ENCODE results near the gene GADD45GIP1. TPM values are rescaled to one million over a fixed set of nuclear protein-coding genes. Genes with fewer than 3 reads are reported as not detected.
A peak's percentile ranks its signal among the peaks of the same experiment; 100 is the strongest.

The GADD45GIP1 gene
- 38.0 TPM for polyA plus RNA-seq (2012; ENCODE audit: low read depth, missing spikeins)

- peak; percentile 78 for DNase-seq (ENCODE audit: insufficient read length, low spot score)
- FAIRE-seq: peak; percentile 93
- TF ChIP-seq POU2F2 (IDR thresholded peaks at IDR 0.05; ENCODE audit: low read depth, low read length): peak; percentile 35; the same call in 1 of the 2 replicates
- TF ChIP-seq TAF1 (IDR thresholded peaks at IDR 0.05; ENCODE audit: low read depth, low read length): peak; percentile 97
- peak; percentile 93 for TF ChIP-seq POLR2AphosphoS5 (IDR thresholded peaks at IDR 0.05; ENCODE audit: low read depth, low read length)
- TF ChIP-seq POLR2A (IDR thresholded peaks at IDR 0.05; ENCODE audit: low read depth, low read length): peak; percentile 92
- TF ChIP-seq PAX5 (IDR thresholded peaks at IDR 0.05; ENCODE audit: insufficient read depth, low read length, severe bottlenecking): no peak
- TF ChIP-seq SPI1 (IDR thresholded peaks at IDR 0.05; ENCODE audit: low read depth, low read length): no peak
Observed at GRCh38 chr19:12956446-12957388, at the start of gene GADD45GIP1. TSS of gene GADD45GIP1 (minus strand) at chr19:12957223. CDS start at chr19:12957212, 11 bp downstream.

GRCh38 chr19:13005861-13006370, 48.9 kb upstream of the GADD45GIP1 start:
- TF ChIP-seq PAX5 (IDR thresholded peaks at IDR 0.05; ENCODE audit: insufficient read depth, low read length, severe bottlenecking) (no peak), POLR2A (IDR thresholded peaks at IDR 0.05; ENCODE audit: low read depth, low read length) (no peak), POLR2AphosphoS5 (IDR thresholded peaks at IDR 0.05; ENCODE audit: low read depth, low read length) (no peak), TAF1 (IDR thresholded peaks at IDR 0.05; ENCODE audit: low read depth, low read length) (no peak), SPI1 (IDR thresholded peaks at IDR 0.05; ENCODE audit: low read depth, low read length) (no peak), POU2F2 (IDR thresholded peaks at IDR 0.05; ENCODE audit: low read depth, low read length) (no peak)
- DNase-seq (ENCODE audit: insufficient read length, low spot score): no peak

GRCh38 chr19:13005253-13005652, 48.2 kb upstream of the GADD45GIP1 start:
- no peak for TF ChIP-seq TAF1 (IDR thresholded peaks at IDR 0.05; ENCODE audit: low read depth, low read length)
- no peak for TF ChIP-seq POLR2AphosphoS5 (IDR thresholded peaks at IDR 0.05; ENCODE audit: low read depth, low read length)
- TF ChIP-seq PAX5 (IDR thresholded peaks at IDR 0.05; ENCODE audit: insufficient read depth, low read length, severe bottlenecking): no peak
- no peak for TF ChIP-seq SPI1 (IDR thresholded peaks at IDR 0.05; ENCODE audit: low read depth, low read length)
- TF ChIP-seq POLR2A (IDR thresholded peaks at IDR 0.05; ENCODE audit: low read depth, low read length): no peak
- TF ChIP-seq POU2F2 (IDR thresholded peaks at IDR 0.05; ENCODE audit: low read depth, low read length): no peak
- FAIRE-seq (no peak), DNase-seq (ENCODE audit: insufficient read length, low spot score) (no peak)

More at GRCh38 chr19:13005861-13006370, 48.9 kb upstream of the GADD45GIP1 start:
- FAIRE-seq: no peak

GRCh38 chr19:13004273-13004672, 47.2 kb upstream of the GADD45GIP1 start:
- DNase-seq (ENCODE audit: insufficient read length, low spot score): no peak

GRCh38 chr19:13003081-13003480, 46.1 kb upstream of the GADD45GIP1 start:
- FAIRE-seq (no peak), DNase-seq (ENCODE audit: insufficient read length, low spot score) (no peak)
- TF ChIP-seq POLR2A (IDR thresholded peaks at IDR 0.05; ENCODE audit: low read depth, low read length): no peak
- no peak for TF ChIP-seq PAX5 (IDR thresholded peaks at IDR 0.05; ENCODE audit: insufficient read depth, low read length, severe bottlenecking)
- no peak for TF ChIP-seq POU2F2 (IDR thresholded peaks at IDR 0.05; ENCODE audit: low read depth, low read length)
- TF ChIP-seq TAF1 (IDR thresholded peaks at IDR 0.05; ENCODE audit: low read depth, low read length): no peak

More at GRCh38 chr19:13004273-13004672, 47.2 kb upstream of the GADD45GIP1 start:
- no peak for FAIRE-seq
- TF ChIP-seq TAF1 (IDR thresholded peaks at IDR 0.05; ENCODE audit: low read depth, low read length): no peak
- no peak for TF ChIP-seq POLR2A (IDR thresholded peaks at IDR 0.05; ENCODE audit: low read depth, low read length)
- TF ChIP-seq POU2F2 (IDR thresholded peaks at IDR 0.05; ENCODE audit: low read depth, low read length): no peak
- TF ChIP-seq PAX5 (IDR thresholded peaks at IDR 0.05; ENCODE audit: insufficient read depth, low read length, severe bottlenecking): no peak
- no peak for TF ChIP-seq SPI1 (IDR thresholded peaks at IDR 0.05; ENCODE audit: low read depth, low read length)
- no peak for TF ChIP-seq POLR2AphosphoS5 (IDR thresholded peaks at IDR 0.05; ENCODE audit: low read depth, low read length)

- TF ChIP-seq SPI1 (IDR thresholded peaks at IDR 0.05; ENCODE audit: low read depth, low read length) (no peak), PAX5 (IDR thresholded peaks at IDR 0.05; ENCODE audit: insufficient read depth, low read length, severe bottlenecking) (no peak), POLR2AphosphoS5 (IDR thresholded peaks at IDR 0.05; ENCODE audit: low read depth, low read length) (no peak), TAF1 (IDR thresholded peaks at IDR 0.05; ENCODE audit: low read depth, low read length) (no peak), POU2F2 (IDR thresholded peaks at IDR 0.05; ENCODE audit: low read depth, low read length) (no peak), POLR2A (IDR thresholded peaks at IDR 0.05; ENCODE audit: low read depth, low read length) (no peak)
- no peak for DNase-seq (ENCODE audit: insufficient read length, low spot score)
- no peak for FAIRE-seq
Observed at GRCh38 chr19:13002166-13002898, 45.3 kb upstream of the GADD45GIP1 start.

- DNase-seq (ENCODE audit: insufficient read length, low spot score) (no peak), FAIRE-seq (no peak)
- TF ChIP-seq POLR2AphosphoS5 (IDR thresholded peaks at IDR 0.05; ENCODE audit: low read depth, low read length) (no peak), SPI1 (IDR thresholded peaks at IDR 0.05; ENCODE audit: low read depth, low read length) (no peak), POLR2A (IDR thresholded peaks at IDR 0.05; ENCODE audit: low read depth, low read length) (no peak), POU2F2 (IDR thresholded peaks at IDR 0.05; ENCODE audit: low read depth, low read length) (no peak), TAF1 (IDR thresholded peaks at IDR 0.05; ENCODE audit: low read depth, low read length) (no peak), PAX5 (IDR thresholded peaks at IDR 0.05; ENCODE audit: insufficient read depth, low read length, severe bottlenecking) (no peak)
Observed at GRCh38 chr19:13001502-13002165, 44.6 kb upstream of the GADD45GIP1 start.

GRCh38 chr19:13001166-13001501, 44.1 kb upstream of the GADD45GIP1 start:
- no peak for TF ChIP-seq PAX5 (IDR thresholded peaks at IDR 0.05; ENCODE audit: insufficient read depth, low read length, severe bottlenecking)
- no peak for TF ChIP-seq POLR2AphosphoS5 (IDR thresholded peaks at IDR 0.05; ENCODE audit: low read depth, low read length)
- no peak for TF ChIP-seq TAF1 (IDR thresholded peaks at IDR 0.05; ENCODE audit: low read depth, low read length)
- no peak for TF ChIP-seq SPI1 (IDR thresholded peaks at IDR 0.05; ENCODE audit: low read depth, low read length)
- TF ChIP-seq POLR2A (IDR thresholded peaks at IDR 0.05; ENCODE audit: low read depth, low read length): no peak
- no peak for TF ChIP-seq POU2F2 (IDR thresholded peaks at IDR 0.05; ENCODE audit: low read depth, low read length)
- DNase-seq (ENCODE audit: insufficient read length, low spot score) (no peak), FAIRE-seq (no peak)

Data from GM12891 (cell line).